ENCODE data around the gene C16orf54. TPM values are rescaled to one million over a fixed set of nuclear protein-coding genes. Genes with fewer than 3 reads are reported as not detected.

Gene C16orf54
- total and polyA plus RNA-seq, 9 of the 15 experiments (the other 6 are each of a cell fraction or from before 2014, with no cell fraction given) = 0.09 TPM; not detected in 8

DNA sequence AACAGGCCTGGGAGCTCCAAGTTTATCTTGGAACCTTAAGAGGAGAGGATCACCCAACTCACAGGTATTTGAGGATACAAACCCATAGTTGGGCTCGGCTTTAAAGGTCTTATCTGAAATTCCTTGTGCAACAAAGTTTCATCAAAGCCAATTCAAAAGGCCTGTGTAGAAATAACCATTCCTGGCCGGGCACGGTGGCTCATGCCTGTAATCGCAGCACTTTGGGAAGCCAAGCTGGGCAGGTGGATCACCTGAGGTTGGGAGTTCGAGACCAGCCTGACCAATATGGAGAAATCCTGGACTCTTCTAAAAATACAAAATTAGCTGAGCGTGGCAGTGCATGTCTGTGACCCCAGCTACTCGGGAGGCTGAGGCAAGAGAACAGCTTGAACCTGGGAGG, 28.7 kb downstream of the C16orf54 start:
- no peak for ATAC-seq
- in situ Hi-C loops (cut with MboI) = no loop called here
- no peak overlapping the region for H3K4me2 ChIP-seq (ENCODE audit: insufficient read depth, low read length)
- H2AFZ ChIP-seq (ENCODE audit: low read depth, low read length) = no peak overlapping the region
- no peaks in the 10 kb centered on the region for H3K36me3 ChIP-seq (ENCODE audit: control insufficient read depth, insufficient read depth, low read length)
- no peaks in the 10 kb centered on the region for H3K27me3 ChIP-seq (ENCODE audit: control insufficient read depth in 2 of 2, insufficient read depth in 2 of 2, low read length in 2 of 2)
- 55% methylated on average over 7 of the region's 7 CpGs for WGBS (ENCODE audit: insufficient coverage, low coverage, missing lambda C conversion rate)
- no peak for FAIRE-seq
- no peak overlapping the region for H3K4me3 ChIP-seq
- no peak overlapping the region for H3K9ac ChIP-seq (ENCODE audit: insufficient read depth in 1 of 2, low read depth in 2 of 2, low read length in 2 of 2)
- H3K9me1 ChIP-seq (ENCODE audit: control insufficient read depth, insufficient read depth, low read length) = no peaks in the 10 kb centered on the region
- intact Hi-C loops (cut with micrococcal nuclease) = no loop called here
- CTCF ChIA-PET (ENCODE audit: low intra/inter-chr PET ratio) = no interaction called here
- DNase-seq (ENCODE audit: extremely low read depth in 1 of 4, low spot score in 3 of 4) = no peak
- peaks cover 0 to 5% of the 10 kb centered on the region in 2 experiments; a peak in 2 of 5 replicates for H3K4me1 ChIP-seq (replicated peaks in 1 of 2; ENCODE audit: control insufficient read depth in 2 of 2, insufficient read depth in 2 of 2, low read length in 2 of 2)
- no peaks in the 10 kb centered on the region for H4K20me1 ChIP-seq (replicated peaks; ENCODE audit: control insufficient read depth, insufficient read depth, low read length)
- no peaks in the 10 kb centered on the region for H3K79me2 ChIP-seq (ENCODE audit: control insufficient read depth, insufficient read depth, low read length)
- TF ChIP-seq TCFL5 (CRISPR knock-in tag; conservative IDR thresholded peaks at IDR 0.05) = no peak
- no TSS peak for BruUV-seq (replicated peaks)
- POLR2A ChIA-PET = interaction anchor here (0.6 to 1.1 kb wide), 3 partner anchors 12 to 54 kb away, joined by 3 read pairs; no protein-coding TSS in a partner anchor
- H3K27ac ChIP-seq (ENCODE audit: extremely low read depth, low read depth, low read length) = no peak overlapping the region
- H3K9me3 ChIP-seq (replicated peaks; ENCODE audit: control insufficient read depth, insufficient read depth, low read depth, low read length) = no peaks in the 10 kb centered on the region

DNA sequence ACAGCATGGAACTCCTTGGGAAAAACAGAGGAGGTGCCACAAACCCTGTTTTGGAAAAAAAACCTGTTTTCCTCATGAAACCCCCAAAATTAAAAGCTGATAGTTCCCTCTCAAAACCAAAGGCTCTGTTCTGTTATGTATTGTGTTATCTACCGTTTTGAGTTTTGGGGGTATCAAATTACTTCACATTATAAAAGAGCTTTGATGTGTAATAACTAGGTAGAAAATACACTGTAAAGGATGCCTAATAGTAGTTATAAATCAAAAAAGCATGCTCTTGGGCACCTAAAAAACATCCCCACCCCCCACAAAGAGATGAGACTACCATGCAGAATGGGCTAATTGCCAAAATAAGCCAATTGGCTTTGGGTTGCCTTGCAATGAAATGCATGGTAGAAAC, 30.8 kb downstream of the C16orf54 start:
- no peak for ATAC-seq
- WGBS (ENCODE audit: insufficient coverage, low coverage, missing lambda C conversion rate) = 22% methylated on average over 1 of the region's 1 CpG
- no TSS peak for BruUV-seq (replicated peaks)

More for the DNA sequence above, 30.8 kb downstream of the C16orf54 start:
- POLR2A ChIA-PET = interaction anchor here (0.7 kb wide), 2 partner anchors 15 to 25 kb away, joined by 3 to 4 read pairs; no protein-coding TSS in a partner anchor
- no peak overlapping the region for H3K4me2 ChIP-seq (ENCODE audit: insufficient read depth, low read length)
- no peaks in the 10 kb centered on the region for H3K27me3 ChIP-seq (ENCODE audit: control insufficient read depth in 2 of 2, insufficient read depth in 2 of 2, low read length in 2 of 2)
- no peak for FAIRE-seq
- no peak overlapping the region for H3K27ac ChIP-seq (ENCODE audit: extremely low read depth, low read depth, low read length)
- in situ Hi-C loops (cut with MboI) = no loop called here
- H3K4me1 ChIP-seq (replicated peaks in 1 of 2; ENCODE audit: control insufficient read depth in 2 of 2, insufficient read depth in 2 of 2, low read length in 2 of 2) = peaks cover 8 to 17% of the 10 kb centered on the region in 2 experiments
- peak overlapping the region; percentile 47; the same call in 1 of the 2 replicates for H2AFZ ChIP-seq (ENCODE audit: low read depth, low read length)
- no peak for DNase-seq (ENCODE audit: extremely low read depth in 1 of 4, low spot score in 3 of 4)
- CTCF ChIA-PET (ENCODE audit: low intra/inter-chr PET ratio) = no interaction called here
- H3K9me1 ChIP-seq (ENCODE audit: control insufficient read depth, insufficient read depth, low read length) = no peaks in the 10 kb centered on the region
- H3K9ac ChIP-seq (ENCODE audit: insufficient read depth in 1 of 2, low read depth in 2 of 2, low read length in 2 of 2) = no peak overlapping the region
- H4K20me1 ChIP-seq (replicated peaks; ENCODE audit: control insufficient read depth, insufficient read depth, low read length) = no peaks in the 10 kb centered on the region
- no peaks in the 10 kb centered on the region for H3K9me3 ChIP-seq (replicated peaks; ENCODE audit: control insufficient read depth, insufficient read depth, low read depth, low read length)
- H3K4me3 ChIP-seq = no peak overlapping the region
- peak; percentile 66 for TF ChIP-seq NFIC (IDR thresholded peaks at IDR 0.05)
- no peak for TF ChIP-seq ZNF551 (CRISPR knock-in tag; IDR thresholded peaks at IDR 0.05)
- H3K36me3 ChIP-seq (ENCODE audit: control insufficient read depth, insufficient read depth, low read length) = no peaks in the 10 kb centered on the region
- no peaks in the 10 kb centered on the region for H3K79me2 ChIP-seq (ENCODE audit: control insufficient read depth, insufficient read depth, low read length)
- intact Hi-C loops (cut with micrococcal nuclease) = loop anchor here (5.0 kb wide), 1 partner anchor 73 kb away; no protein-coding TSS in a partner anchor
